HL-60 (cell line): Measurements from ENCODE around the gene TUFM.

ENCODE experiments used
- GABPA ChIP-seq: IDR thresholded peaks from 2 replicates; pipeline ENCODE4 v1.6.1; 2012; ENCODE audit warnings: low read depth
- POLR2AphosphoS5 ChIP-seq: IDR thresholded peaks from 2 replicates; pipeline ENCODE4 v1.6.1; 2012; ENCODE audit warnings: low read depth
- TF ChIP-seq, protein P1 (sequence below): IDR thresholded peaks from one replicate; pipeline ENCODE4 v1.5.1; 2011; ENCODE audit warnings: low read length, control low read depth, inconsistent platforms; ENCODE audit not compliant: insufficient read depth

GRCh38 chr16:28846933-28847273 is 755 bp upstream of the TUFM start:
- TF ChIP-seq, protein P1, sequence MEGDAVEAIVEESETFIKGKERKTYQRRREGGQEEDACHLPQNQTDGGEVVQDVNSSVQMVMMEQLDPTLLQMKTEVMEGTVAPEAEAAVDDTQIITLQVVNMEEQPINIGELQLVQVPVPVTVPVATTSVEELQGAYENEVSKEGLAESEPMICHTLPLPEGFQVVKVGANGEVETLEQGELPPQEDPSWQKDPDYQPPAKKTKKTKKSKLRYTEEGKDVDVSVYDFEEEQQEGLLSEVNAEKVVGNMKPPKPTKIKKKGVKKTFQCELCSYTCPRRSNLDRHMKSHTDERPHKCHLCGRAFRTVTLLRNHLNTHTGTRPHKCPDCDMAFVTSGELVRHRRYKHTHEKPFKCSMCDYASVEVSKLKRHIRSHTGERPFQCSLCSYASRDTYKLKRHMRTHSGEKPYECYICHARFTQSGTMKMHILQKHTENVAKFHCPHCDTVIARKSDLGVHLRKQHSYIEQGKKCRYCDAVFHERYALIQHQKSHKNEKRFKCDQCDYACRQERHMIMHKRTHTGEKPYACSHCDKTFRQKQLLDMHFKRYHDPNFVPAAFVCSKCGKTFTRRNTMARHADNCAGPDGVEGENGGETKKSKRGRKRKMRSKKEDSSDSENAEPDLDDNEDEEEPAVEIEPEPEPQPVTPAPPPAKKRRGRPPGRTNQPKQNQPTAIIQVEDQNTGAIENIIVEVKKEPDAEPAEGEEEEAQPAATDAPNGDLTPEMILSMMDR = no peak
- no peak for TF ChIP-seq POLR2AphosphoS5
- no peak for TF ChIP-seq GABPA
